Astrocyte of the cerebellum (primary cell): ENCODE results near the gene CELA2A.

Source experiments
- DNase-seq: peaks from one replicate; pipeline ENCODE4 v3.0.0-alpha.2; 2011; ENCODE audit warnings: low read depth
- H3K4me3 ChIP-seq: 2 replicates; pipeline ENCODE4 v1.5.1; 2011; ENCODE audit warnings: mild to moderate bottlenecking, low read depth, low read length, moderate library complexity
- CTCF ChIP-seq: IDR thresholded peaks from 2 replicates; pipeline ENCODE4 v1.5.1; 2012; ENCODE audit warnings: low read length, low read depth, moderate library complexity, mild to moderate bottlenecking; ENCODE audit errors: missing control alignments
- in situ Hi-C: cut with HindIII; loops from 2 replicates; pipeline ENCODE4 v1.10.0; 2017; ENCODE audit warnings: low sequenced_read_pairs

Gene CELA2A

GRCh38 chr1:15443281-15443680 is 13.3 kb upstream of the CELA2A start:
- in situ Hi-C loops, result loop anchor here (5.0 to 25.0 kb wide), 2 partner anchors 49 to 306 kb away; no protein-coding TSS in a partner anchor
- no peak for DNase-seq
- TF ChIP-seq CTCF, result no peak
- no peak overlapping the region for H3K4me3 ChIP-seq

GRCh38 chr1:15444468-15445389 is 11.8 kb upstream of the CELA2A start:
- H3K4me3 ChIP-seq, result no peak overlapping the region
- no peak for DNase-seq
- in situ Hi-C loops, result loop anchor here (5.0 to 25.0 kb wide), 2 partner anchors 48 to 307 kb away; no protein-coding TSS in a partner anchor
- no peak for TF ChIP-seq CTCF

GRCh38 chr1:15445390-15446122 is 11.0 kb upstream of the CELA2A start:
- no peak for DNase-seq
- in situ Hi-C loops, result loop anchor here (25.0 kb wide), 1 partner anchor 308 kb away; no protein-coding TSS in a partner anchor
- no peak overlapping the region for H3K4me3 ChIP-seq

GRCh38 chr1:15446212-15446611 is 10.3 kb upstream of the CELA2A start:
- no peak for TF ChIP-seq CTCF
- no peak for DNase-seq
- in situ Hi-C loops, result loop anchor here (25.0 kb wide), 1 partner anchor 309 kb away; no protein-coding TSS in a partner anchor
- no peak overlapping the region for H3K4me3 ChIP-seq

More at GRCh38 chr1:15445390-15446122, 11.0 kb upstream of the CELA2A start:
- TF ChIP-seq CTCF, result no peak

- TF ChIP-seq CTCF, result no peak
- no peak for DNase-seq
These were observed 7.6 kb upstream of the CELA2A start for GRCh38 chr1:15448877-15449462.

GRCh38 chr1:15449567-15449966 is 7.0 kb upstream of the CELA2A start:
- no peak for TF ChIP-seq CTCF
- in situ Hi-C loops, result loop anchor here (25.0 kb wide), 1 partner anchor 312 kb away; no protein-coding TSS in a partner anchor
- DNase-seq, result no peak
- H3K4me3 ChIP-seq, result no peak overlapping the region

More at GRCh38 chr1:15448877-15449462, 7.6 kb upstream of the CELA2A start:
- in situ Hi-C loops, result loop anchor here (25.0 kb wide), 1 partner anchor 312 kb away; no protein-coding TSS in a partner anchor
- H3K4me3 ChIP-seq, result no peak overlapping the region
